Mesenchymal stem cell (in vitro differentiated cells and primary cell): Measurements from ENCODE around the gene CWF19L1.
"Not testable (repeated sequence)": the region's sequence is repeated elsewhere in the genome, so short reads cannot be mapped to it uniquely, and the experiment has no call there.

Source experiments
- DNase-seq: peaks from one replicate; pipeline ENCODE4 v3.0.0-alpha.2; 2013
- H2AFZ ChIP-seq: one replicate; pipeline ENCODE4 v1.6.1; 2013; ENCODE audit warnings: low read depth, mild to moderate bottlenecking, control low read depth, inconsistent platforms, low read length, moderate library complexity
- H2AK5ac ChIP-seq: 2 replicates; pipeline ENCODE4 v1.6.1; 2013; ENCODE audit warnings: low read length, moderate library complexity, mild to moderate bottlenecking, inconsistent platforms; ENCODE audit not compliant: severe bottlenecking
- H2BK120ac ChIP-seq: one replicate; pipeline ENCODE4 v1.6.1; 2013; ENCODE audit warnings: low read depth, mild to moderate bottlenecking, inconsistent platforms, low read length, moderate library complexity
- H2BK12ac ChIP-seq, 2 experiments: one replicate each; pipeline ENCODE4 v1.6.1; 2013; ENCODE audit warnings: inconsistent platforms in 2 of 2, low read length in 2 of 2, mild to moderate bottlenecking in 2 of 2, moderate library complexity in 2 of 2, control low read depth in 1 of 2
- H2BK15ac ChIP-seq: one replicate; pipeline ENCODE4 v1.6.1; 2013; ENCODE audit warnings: mild to moderate bottlenecking, low read depth, inconsistent platforms; ENCODE audit not compliant: poor library complexity, severe bottlenecking
- H2BK5ac ChIP-seq: 2 replicates; pipeline ENCODE4 v1.6.1; 2013; ENCODE audit warnings: low read depth, mild to moderate bottlenecking, low read length, control low read depth, inconsistent platforms; ENCODE audit not compliant: poor library complexity, severe bottlenecking
- H3K14ac ChIP-seq, 2 experiments: one replicate each; pipeline ENCODE4 v1.6.1; 2013; ENCODE audit warnings: inconsistent platforms in 2 of 2, low read length in 2 of 2, control low read depth in 1 of 2, mild to moderate bottlenecking in 1 of 2, moderate library complexity in 1 of 2
- H3K18ac ChIP-seq, 2 experiments: one replicate each; pipeline ENCODE4 v1.6.1; 2013; ENCODE audit warnings: inconsistent platforms in 2 of 2, low read length in 2 of 2, control low read depth in 1 of 2, low read depth in 1 of 2, mild to moderate bottlenecking in 1 of 2
- H3K23ac ChIP-seq, 2 experiments: one replicate each; pipeline ENCODE4 v1.6.1; 2013; ENCODE audit warnings: inconsistent platforms in 2 of 2, low read length in 2 of 2, mild to moderate bottlenecking in 2 of 2, moderate library complexity in 2 of 2, control low read depth in 1 of 2
- H3K27ac ChIP-seq: 2 replicates; pipeline ENCODE4 v1.5.1; 2013; ENCODE audit warnings: mild to moderate bottlenecking, moderate library complexity, low read length, control low read depth, inconsistent platforms; ENCODE audit not compliant: poor library complexity, severe bottlenecking
- H3K27me3 ChIP-seq, 2 experiments: 2 replicates each; pipeline versions ENCODE4 v1.6.1 to v1.7.0; 2013; ENCODE audit warnings: low read length in 2 of 2, mild to moderate bottlenecking in 2 of 2, moderate library complexity in 2 of 2, control low read depth in 1 of 2, inconsistent platforms in 1 of 2; ENCODE audit not compliant: control insufficient read depth in 1 of 2, insufficient read depth in 1 of 2
- H3K36me3 ChIP-seq, 2 experiments: 2 replicates each; pipeline versions ENCODE4 v1.6.1 to v1.7.0; 2013; ENCODE audit warnings: low read length in 2 of 2, control low read depth in 1 of 2, inconsistent platforms in 1 of 2, low read depth in 1 of 2, mild to moderate bottlenecking in 1 of 2; ENCODE audit not compliant: insufficient read depth in 2 of 2, control insufficient read depth in 1 of 2
- H3K4ac ChIP-seq, 2 experiments: one replicate each; pipeline ENCODE4 v1.6.1; 2013; ENCODE audit warnings: inconsistent platforms in 2 of 2, low read length in 2 of 2, mild to moderate bottlenecking in 2 of 2, moderate library complexity in 2 of 2, control low read depth in 1 of 2, low read depth in 1 of 2
- H3K4me1 ChIP-seq: 2 replicates; pipeline ENCODE4 v1.6.1; 2013; ENCODE audit warnings: low read depth, low read length, control low read depth; ENCODE audit not compliant: control insufficient read depth, insufficient read depth
- H3K4me2 ChIP-seq: 2 replicates; pipeline ENCODE4 v1.6.1; 2013; ENCODE audit warnings: low read length, mild to moderate bottlenecking, inconsistent platforms; ENCODE audit not compliant: poor library complexity, severe bottlenecking
- H3K4me3 ChIP-seq, 2 experiments: 2 replicates each; pipeline versions ENCODE4 v1.5.1 to v1.7.0; 2013; ENCODE audit warnings: low read length in 2 of 2, mild to moderate bottlenecking in 2 of 2, control low read depth in 1 of 2, low read depth in 1 of 2; ENCODE audit not compliant: insufficient read depth in 1 of 2
- H3K79me1 ChIP-seq: replicated peaks from 2 replicates; pipeline ENCODE4 v1.6.1; 2013; ENCODE audit warnings: mild to moderate bottlenecking, control low read depth, low read length, inconsistent platforms; ENCODE audit not compliant: poor library complexity, severe bottlenecking
- H3K9ac ChIP-seq: 2 replicates; pipeline ENCODE4 v1.7.0; 2013; ENCODE audit warnings: mild to moderate bottlenecking, low read length, moderate library complexity
- H3K9me3 ChIP-seq: 2 replicates; pipeline ENCODE4 v1.7.0; 2013; ENCODE audit warnings: mild to moderate bottlenecking, low read length; ENCODE audit not compliant: control insufficient read depth
- H4K8ac ChIP-seq: one replicate; pipeline ENCODE4 v1.6.1; 2013; ENCODE audit warnings: inconsistent platforms, mild to moderate bottlenecking, low read length, moderate library complexity
- H4K91ac ChIP-seq: one replicate; pipeline ENCODE4 v1.6.1; 2013; ENCODE audit warnings: mild to moderate bottlenecking, low read length, inconsistent platforms
- WGBS: methylation state at CpG from one replicate; pipeline ENCODE4 v1.1.7; 2013; ENCODE audit warnings: mixed read lengths; 5-methylcytosine and 5-hydroxymethylcytosine counted together

Gene CWF19L1

DNA sequence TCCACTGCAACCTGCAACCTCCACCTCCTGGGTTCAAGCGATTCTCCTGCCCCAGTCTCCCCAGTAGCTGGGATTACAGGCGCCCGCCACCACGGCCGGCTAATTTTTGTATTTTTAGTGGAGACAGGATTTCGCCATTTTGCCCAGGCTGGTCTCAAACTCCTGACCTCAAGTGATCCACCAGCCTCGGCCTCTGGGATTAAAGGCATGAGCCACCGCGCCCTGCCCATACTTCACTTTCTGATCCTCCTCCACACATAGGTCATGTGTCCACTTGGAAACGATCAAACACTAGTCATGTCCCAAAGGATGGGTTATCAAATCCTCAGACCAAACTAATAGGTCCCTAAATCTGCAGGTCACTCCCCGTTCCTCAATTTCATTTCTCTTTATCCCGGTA lies 17.9 kb upstream of the CWF19L1 start:
- H3K23ac ChIP-seq, H2BK15ac ChIP-seq, H2BK5ac ChIP-seq, H3K79me1 ChIP-seq, H3K4me1 ChIP-seq, H3K14ac ChIP-seq, H2AFZ ChIP-seq, H4K91ac ChIP-seq, H2AK5ac ChIP-seq, H2BK120ac ChIP-seq, H3K27me3 ChIP-seq, H4K8ac ChIP-seq, H3K9me3 ChIP-seq, H2BK12ac ChIP-seq: not testable (repeated sequence)
- Histone ChIP-seq H3K4me2 (peak overlapping the region; percentile 83), H3K9ac (peak overlapping the region; percentile 99), H3K27ac (peak overlapping the region; percentile 92), H3K36me3 (peaks cover 4 to 38% of the 10 kb centered on the region in 2 experiments), H3K4ac (peak overlapping the region in 1 of 2 experiments; percentile 6), H3K4me3 (peak overlapping the region in 1 of 2 experiments; percentile 96), H3K18ac (peak overlapping the region in 1 of 2 experiments; percentile 37)
- 89% methylated on average over 10 of the region's 12 CpGs for WGBS
- DNase-seq: peak; percentile 10

DNA sequence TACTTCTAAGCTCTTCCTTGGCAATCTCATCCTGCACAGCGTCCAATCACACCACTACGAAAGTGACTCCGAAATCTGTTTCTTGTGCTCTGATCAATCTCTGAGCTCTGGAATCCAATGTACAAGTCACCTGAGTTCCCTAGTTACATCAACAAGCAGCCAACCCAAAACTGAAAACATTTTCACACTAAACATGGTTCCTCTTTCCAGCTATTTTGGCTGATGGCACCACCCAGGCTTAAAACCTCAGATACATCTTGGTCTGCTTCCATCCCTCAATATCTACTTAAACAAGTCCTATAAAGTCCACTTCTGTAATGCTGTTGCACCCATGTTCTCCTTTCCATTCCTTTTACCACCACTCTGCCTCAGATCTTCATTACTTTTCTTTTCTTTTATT lies 15.5 kb upstream of the CWF19L1 start:
- H3K14ac ChIP-seq: no peak overlapping the region
- no peak overlapping the region for H4K91ac ChIP-seq
- H2BK15ac ChIP-seq: no peak overlapping the region
- H3K18ac ChIP-seq: no peak overlapping the region
- DNase-seq: no peak
- H3K4me3 ChIP-seq: no peak overlapping the region
- H3K23ac ChIP-seq: no peak overlapping the region
- H3K9ac ChIP-seq: no peak overlapping the region
- no peak overlapping the region for H2AFZ ChIP-seq
- H2BK120ac ChIP-seq: no peak overlapping the region
- H3K27me3 ChIP-seq: no peaks in the 10 kb centered on the region
- no peak overlapping the region for H2AK5ac ChIP-seq
- H4K8ac ChIP-seq: no peak overlapping the region
- no peak overlapping the region for H3K4me2 ChIP-seq
- H2BK12ac ChIP-seq: no peak overlapping the region
- WGBS: 97% methylated on average over 3 of the region's 3 CpGs
- H3K79me1 ChIP-seq: peaks cover 4% of the 10 kb centered on the region
- H3K9me3 ChIP-seq: no peaks in the 10 kb centered on the region
- H3K36me3 ChIP-seq: peaks cover 12 to 55% of the 10 kb centered on the region in 2 experiments
- H3K4ac ChIP-seq: no peak overlapping the region
- H3K4me1 ChIP-seq: peaks cover 9% of the 10 kb centered on the region
- no peak overlapping the region for H3K27ac ChIP-seq
- H2BK5ac ChIP-seq: no peak overlapping the region

- not testable (repeated sequence) for H2BK12ac ChIP-seq, H3K9me3 ChIP-seq, DNase-seq, H3K23ac ChIP-seq, H3K4me1 ChIP-seq, H3K27me3 ChIP-seq, H2BK120ac ChIP-seq, H3K4ac ChIP-seq, H3K4me2 ChIP-seq, H2AFZ ChIP-seq, H2AK5ac ChIP-seq, H3K9ac ChIP-seq, H4K8ac ChIP-seq, H3K27ac ChIP-seq, H3K18ac ChIP-seq, H3K14ac ChIP-seq, H2BK15ac ChIP-seq, H3K4me3 ChIP-seq, H4K91ac ChIP-seq, H2BK5ac ChIP-seq
- Histone ChIP-seq H3K79me1 (peaks cover 10% of the 10 kb centered on the region), H3K36me3 (peaks cover 15 to 67% of the 10 kb centered on the region in 2 experiments)
- 96% methylated on average over 17 of the region's 31 CpGs for WGBS
Observed at GRCh38 chr10:100276971-100277370, 9.5 kb upstream of the CWF19L1 start.

DNA sequence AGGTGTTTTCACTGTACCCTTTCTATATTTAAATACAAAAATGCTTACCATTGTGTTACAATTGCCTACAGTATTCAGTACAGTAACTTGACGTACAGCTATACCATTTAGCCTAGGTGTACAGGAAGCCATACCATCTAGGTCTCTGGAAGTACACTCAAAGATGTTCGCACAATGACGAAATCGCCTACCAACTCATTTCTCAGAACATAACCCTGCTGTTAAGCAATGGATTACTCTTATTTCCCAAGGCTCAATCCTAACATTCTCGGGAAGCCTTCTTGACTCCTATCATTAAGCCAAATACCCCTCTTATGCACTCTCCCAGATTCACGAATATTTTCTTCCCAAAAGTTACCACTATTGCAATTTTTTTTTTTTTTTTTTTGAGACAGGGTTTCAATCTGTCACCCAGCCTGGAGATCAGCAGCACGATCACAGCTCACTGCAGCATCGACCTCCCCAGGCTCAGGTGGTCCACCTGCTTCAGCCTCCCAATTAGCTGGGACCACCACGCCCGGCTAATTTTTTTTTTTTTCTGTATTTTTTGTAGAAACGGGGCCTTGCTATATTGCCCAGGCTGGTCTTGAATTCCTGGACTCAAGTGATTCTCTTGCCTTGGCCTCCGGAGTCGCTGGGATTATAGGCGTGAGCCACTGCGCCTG lies 1.5 kb downstream of the CWF19L1 start:
- Histone ChIP-seq H3K4me1 (peaks cover 6% of the 10 kb centered on the region), H3K18ac (no peak overlapping the region), H2AFZ (no peak overlapping the region), H3K23ac (no peak overlapping the region), H3K27me3 (no peaks in the 10 kb centered on the region), H2BK15ac (no peak overlapping the region), H4K91ac (no peak overlapping the region), H3K4ac (no peak overlapping the region), H3K27ac (no peak overlapping the region), H3K79me1 (peaks cover 23% of the 10 kb centered on the region), H2BK120ac (no peak overlapping the region), H3K4me3 (peak overlapping the region in 1 of 2 experiments; percentile 100), H4K8ac (no peak overlapping the region), H3K14ac (no peak overlapping the region), H2BK12ac (no peak overlapping the region), H3K4me2 (no peak overlapping the region), H2AK5ac (no peak overlapping the region), H2BK5ac (no peak overlapping the region), H3K9me3 (no peaks in the 10 kb centered on the region), H3K9ac (peak overlapping the region; percentile 100), H3K36me3 (peaks cover 0 to 17% of the 10 kb centered on the region in 2 experiments)
- DNase-seq: peak; percentile 3
- WGBS: 98% methylated on average over 15 of the region's 15 CpGs
